HepG2 (cell line): ENCODE measurements around the gene ZNF554. TPM values are rescaled to one million over a fixed set of nuclear protein-coding genes. Genes with fewer than 3 reads are reported as not detected.
A peak's percentile ranks its signal among the peaks of the same experiment; 100 is the strongest.

Experiments used
- CBFB ChIP-seq: sonication (generic); formaldehyde crosslinking; IDR thresholded peaks from 2 replicates; pipeline ENCODE4 v1.4.0; 2020; ENCODE audit warnings: missing genetic modification reagents
- CHD2 ChIP-seq: IDR thresholded peaks from 2 replicates; pipeline ENCODE4 v1.6.1; 2011; ENCODE audit warnings: low read depth, low read length, improper control_type of control experiment
- ETS1 ChIP-seq: sonication (generic); formaldehyde crosslinking; IDR thresholded peaks from 2 replicates; pipeline ENCODE4 v1.4.0; 2020; ENCODE audit warnings: missing genetic modification reagents
- GTF3A ChIP-seq: sonication (generic); formaldehyde crosslinking; conservative IDR thresholded peaks from 2 replicates; pipeline ENCODE4 v1.4.0; 2020; ENCODE audit warnings: mild to moderate bottlenecking, missing genetic modification reagents
- HHEX ChIP-seq: IDR thresholded peaks from 2 replicates; pipeline ENCODE4 v1.6.1; 2016; ENCODE audit warnings: control low read depth
- IKZF1 ChIP-seq: fragments of 450-650 bp; IDR thresholded peaks from 2 replicates; pipeline ENCODE4 v1.7.1; 2016
- KLF13 ChIP-seq: sonication (generic); formaldehyde crosslinking; IDR thresholded peaks from 2 replicates; pipeline ENCODE4 v1.4.0; 2020; ENCODE audit warnings: mild to moderate bottlenecking, missing genetic modification reagents
- NFKB2 ChIP-seq: sonication (generic); formaldehyde crosslinking; IDR thresholded peaks from 2 replicates; pipeline ENCODE4 v1.4.0; 2020; ENCODE audit warnings: missing genetic modification reagents, borderline replicate concordance
- POLR2AphosphoS5 ChIP-seq: IDR thresholded peaks from 2 replicates; pipeline ENCODE4 v1.6.1; 2012; ENCODE audit warnings: low read depth, low read length
- PREB ChIP-seq: sonication (generic); formaldehyde crosslinking; IDR thresholded peaks from 2 replicates; pipeline ENCODE4 v1.4.0; 2020; ENCODE audit warnings: missing genetic modification reagents
- SATB2 ChIP-seq: sonication (generic); formaldehyde crosslinking; IDR thresholded peaks from 2 replicates; pipeline ENCODE4 v1.5.0; 2020; ENCODE audit warnings: missing genetic modification reagents
- SETDB1 ChIP-seq: sonication (generic); formaldehyde crosslinking; IDR thresholded peaks from 2 replicates; pipeline ENCODE4 v1.5.1; 2020; ENCODE audit warnings: missing genetic modification reagents, mild to moderate bottlenecking, borderline replicate concordance
- SP140L ChIP-seq: sonication (generic); formaldehyde crosslinking; IDR thresholded peaks from 2 replicates; pipeline ENCODE4 v1.4.0; 2020; ENCODE audit warnings: missing genetic modification reagents, borderline replicate concordance
- TARDBP ChIP-seq: sonication (generic); formaldehyde crosslinking; IDR thresholded peaks from 2 replicates; pipeline ENCODE4 v1.8.0; 2022; ENCODE audit warnings: mild to moderate bottlenecking, missing genetic modification reagents
- TFDP2 ChIP-seq: sonication (generic); formaldehyde crosslinking; IDR thresholded peaks from 2 replicates; pipeline ENCODE4 v1.4.0; 2020; ENCODE audit warnings: missing genetic modification reagents
- ZFP91 ChIP-seq: sonication (generic); formaldehyde crosslinking; IDR thresholded peaks from 2 replicates; pipeline ENCODE4 v1.9.0; 2022; ENCODE audit warnings: missing genetic modification reagents, mild to moderate bottlenecking, borderline replicate concordance
- ZNF225 ChIP-seq: sonication (generic); formaldehyde crosslinking; IDR thresholded peaks from 2 replicates; pipeline ENCODE4 v1.4.0; 2020; ENCODE audit warnings: mild to moderate bottlenecking, missing genetic modification reagents
- ZNF451 ChIP-seq: sonication (generic); formaldehyde crosslinking; IDR thresholded peaks from 2 replicates; pipeline ENCODE4 v1.5.0; 2020; ENCODE audit warnings: mild to moderate bottlenecking, missing genetic modification reagents
- ZNF563 ChIP-seq: sonication (generic); formaldehyde crosslinking; IDR thresholded peaks from 2 replicates; pipeline ENCODE4 v1.8.0; 2022; ENCODE audit warnings: mild to moderate bottlenecking, moderate library complexity, missing genetic modification reagents
- ZNF703 ChIP-seq: sonication (generic); formaldehyde crosslinking; IDR thresholded peaks from 2 replicates; pipeline ENCODE4 v1.5.1; 2020; ENCODE audit warnings: missing genetic modification reagents, mild to moderate bottlenecking, moderate library complexity, borderline replicate concordance
- ZNF878 ChIP-seq: sonication (generic); formaldehyde crosslinking; IDR thresholded peaks from 2 replicates; pipeline ENCODE4 v1.8.1; 2023; ENCODE audit warnings: mild to moderate bottlenecking, missing genetic modification reagents, moderate library complexity
- polyA plus RNA-seq, 8 experiments: library from polyadenylated mRNA; depleted of rRNA in 3 of 8; stranded (reverse) in 7 of 8; unstranded in 1 of 8; fragments of >200 nt; fragmentation: Illumina TruSeq in 4 of 8; extraction: Trizol in 4 of 8; gene quantifications; 2 replicates each; pipeline versions ENCODE4 v1.2.1 to v1.2.3, GENCODE V29; 2011 to 2016; ENCODE audit warnings: low read depth in 4 of 8, missing spikeins in 1 of 8, mixed read lengths in 1 of 8; ENCODE audit not compliant: insufficient read depth in 1 of 8
- total RNA-seq, 5 experiments: library from RNA; depleted of rRNA; stranded (reverse); fragments of >200 nt; fragmentation: Illumina TruSeq; extraction: Trizol; gene quantifications; 2 replicates each; pipeline ENCODE4 v1.2.3, GENCODE V29; 2016; ENCODE audit warnings: low read depth in 1 of 5
- TF ChIP-seq, protein P1 (sequence below): sonication (generic); formaldehyde crosslinking; IDR thresholded peaks from 2 replicates; pipeline ENCODE4 v1.4.0; 2020; ENCODE audit warnings: missing genetic modification reagents

Gene ZNF554
- total and polyA plus RNA-seq, 2 of the 13 experiments (the other 11 are each of a cell fraction or from before 2014, with no cell fraction given) = 2.2 to 2.7 TPM

GRCh38 chr19:2811221-2811722 is 8.4 kb upstream of the ZNF554 start (continued):
- no peak for TF ChIP-seq PREB (CRISPR knock-in tag)
- TF ChIP-seq CBFB (CRISPR knock-in tag) = no peak
- no peak for TF ChIP-seq ZFP91 (CRISPR knock-in tag)
- TF ChIP-seq ZNF225 (CRISPR knock-in tag) = no peak
- TF ChIP-seq ZNF451 = no peak; the same call in 1 of the 2 replicates
- peak; percentile 59; the same call in 1 of the 2 replicates for TF ChIP-seq TARDBP (CRISPR knock-in tag)
- no peak for TF ChIP-seq IKZF1
- no peak for TF ChIP-seq CHD2
- no peak for TF ChIP-seq SP140L (CRISPR knock-in tag)
- TF ChIP-seq GTF3A (CRISPR knock-in tag) = no peak
- TF ChIP-seq KLF13 (CRISPR knock-in tag) = no peak
- TF ChIP-seq, protein P1, sequence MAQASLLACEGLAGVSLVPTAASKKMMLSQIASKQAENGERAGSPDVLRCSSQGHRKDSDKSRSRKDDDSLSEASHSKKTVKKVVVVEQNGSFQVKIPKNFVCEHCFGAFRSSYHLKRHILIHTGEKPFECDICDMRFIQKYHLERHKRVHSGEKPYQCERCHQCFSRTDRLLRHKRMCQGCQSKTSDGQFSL (CRISPR knock-in tag) = no peak
- no peak for TF ChIP-seq SETDB1 (CRISPR knock-in tag)
- TF ChIP-seq NFKB2 (CRISPR knock-in tag) = no peak
- TF ChIP-seq SATB2 (CRISPR knock-in tag) = no peak
- no peak for TF ChIP-seq ETS1 (CRISPR knock-in tag)
- TF ChIP-seq TFDP2 (CRISPR knock-in tag) = 0 out of 2 replicates have a peak, but pooled peaks have one; percentile 14
- no peak for TF ChIP-seq HHEX (CRISPR knock-in tag)
- TF ChIP-seq POLR2AphosphoS5 = no peak
- TF ChIP-seq ZNF563 (CRISPR knock-in tag) = no peak
- no peak for TF ChIP-seq ZNF703
- TF ChIP-seq ZNF878 (CRISPR knock-in tag) = no peak
